CD4-positive, CD25-positive, alpha-beta regulatory T cell (primary cell): ENCODE data around the gene CDK10. TPM values are rescaled to one million over a fixed set of nuclear protein-coding genes. Genes with fewer than 3 reads are reported as not detected.

Source experiments
- ATAC-seq, 2 donors: fragments of 150-1000 bp; cut with Tn5 transposase; one replicate each; pipeline ENCODE4 v1.10.0; 2021; ENCODE audit warnings: low read depth in 2 of 2, moderate number of reproducible peaks in 2 of 2, moderate library complexity in 1 of 2
- DNase-seq, 3 donors: peaks; one replicate each; pipeline versions ENCODE4 v3.0.0 to v3.0.0-alpha.2; 2012 to 2022; ENCODE audit warnings: mixed read lengths in 1 of 3
- H3K27ac ChIP-seq: one replicate; pipeline ENCODE4 v1.7.0; 2013; ENCODE audit warnings: mild to moderate bottlenecking, low read length; ENCODE audit not compliant: insufficient read depth, poor library complexity, severe bottlenecking
- H3K27me3 ChIP-seq: one replicate; pipeline ENCODE4 v1.7.0; 2013; ENCODE audit warnings: low read length; ENCODE audit not compliant: control insufficient read depth, insufficient read depth
- H3K36me3 ChIP-seq: one replicate; pipeline ENCODE4 v1.7.0; 2013; ENCODE audit warnings: mild to moderate bottlenecking, low read length, moderate library complexity; ENCODE audit not compliant: control insufficient read depth, insufficient read depth
- H3K4me1 ChIP-seq: 2 replicates; pipeline ENCODE4 v1.7.0; 2013; ENCODE audit warnings: mild to moderate bottlenecking, low read length; ENCODE audit not compliant: insufficient read depth, control insufficient read depth, poor library complexity, severe bottlenecking
- H3K4me3 ChIP-seq: one replicate; pipeline ENCODE4 v1.7.0; 2013; ENCODE audit warnings: low read depth, mild to moderate bottlenecking, low read length, moderate library complexity
- H3K9me3 ChIP-seq, 2 experiments: 1 replicate in 1 of 2; 2 replicates in 1 of 2; pipeline ENCODE4 v1.7.0; 2013; ENCODE audit warnings: low read length in 2 of 2, mild to moderate bottlenecking in 1 of 2, moderate library complexity in 1 of 2; ENCODE audit not compliant: control insufficient read depth in 2 of 2
- H3K27ac Mint-ChIP-seq, 3 donors: one replicate each; pipeline ENCODE4 v1.8.0; 2020 to 2022; ENCODE audit warnings: mild to moderate bottlenecking in 3 of 3, mixed read lengths in 3 of 3, moderate library complexity in 2 of 3
- H3K27me3 Mint-ChIP-seq: one replicate; pipeline ENCODE4 v1.8.0; 2022; ENCODE audit warnings: mild to moderate bottlenecking, mixed read lengths
- H3K36me3 Mint-ChIP-seq: one replicate; pipeline ENCODE4 v1.8.0; 2020; ENCODE audit warnings: mixed read lengths
- H3K4me1 Mint-ChIP-seq, 4 donors: one replicate each; pipeline ENCODE4 v1.8.0; 2020 to 2022; ENCODE audit warnings: mixed read lengths in 4 of 4, mild to moderate bottlenecking in 1 of 4
- H3K4me3 Mint-ChIP-seq, 4 donors: one replicate each; pipeline ENCODE4 v1.8.0; 2020 to 2022; ENCODE audit warnings: mild to moderate bottlenecking in 4 of 4, mixed read lengths in 4 of 4, moderate library complexity in 3 of 4
- H3K9me3 Mint-ChIP-seq, 7 donors: one replicate each; pipeline ENCODE4 v1.8.0; 2020 to 2022; ENCODE audit warnings: mixed read lengths in 7 of 7, mild to moderate bottlenecking in 3 of 7, moderate library complexity in 2 of 7
- polyA plus RNA-seq, 4 donors: library from polyadenylated mRNA; unstranded; fragments of 300-500 nt; fragmentation: Illumina TruSeq; gene quantifications; one replicate each; pipeline ENCODE4 v1.2.3, GENCODE V29; 2021
- total RNA-seq: library from RNA; stranded (reverse); gene quantifications from one replicate; pipeline ENCODE4 v1.2.3, GENCODE V29; 2022

Gene CDK10
- total and polyA plus RNA-seq, 5 donors from 2014 or later, result 20.5 to 97.5 (median 24.4) TPM

GRCh38 chr16:89704281-89704680 lies 17.8 kb downstream of the CDK10 start:
- Mint-ChIP-seq H3K27ac (no peak overlapping the region), H3K4me1 (peaks cover 0 to 27% (median 14%) of the 10 kb centered on the region in 4 donors), H3K27me3 (no peaks in the 10 kb centered on the region), H3K9me3 (no peaks in the 10 kb centered on the region), H3K36me3 (no peaks in the 10 kb centered on the region), H3K4me3 (peak overlapping the region in 1 of 4 donors; percentile 83)
- Histone ChIP-seq H3K27ac (no peak overlapping the region), H3K9me3 (no peaks in the 10 kb centered on the region), H3K27me3 (no peaks in the 10 kb centered on the region), H3K4me3 (no peak overlapping the region), H3K4me1 (peaks cover 34% of the 10 kb centered on the region), H3K36me3 (no peaks in the 10 kb centered on the region)
- ATAC-seq (no peak), DNase-seq (no peak)

DNA sequence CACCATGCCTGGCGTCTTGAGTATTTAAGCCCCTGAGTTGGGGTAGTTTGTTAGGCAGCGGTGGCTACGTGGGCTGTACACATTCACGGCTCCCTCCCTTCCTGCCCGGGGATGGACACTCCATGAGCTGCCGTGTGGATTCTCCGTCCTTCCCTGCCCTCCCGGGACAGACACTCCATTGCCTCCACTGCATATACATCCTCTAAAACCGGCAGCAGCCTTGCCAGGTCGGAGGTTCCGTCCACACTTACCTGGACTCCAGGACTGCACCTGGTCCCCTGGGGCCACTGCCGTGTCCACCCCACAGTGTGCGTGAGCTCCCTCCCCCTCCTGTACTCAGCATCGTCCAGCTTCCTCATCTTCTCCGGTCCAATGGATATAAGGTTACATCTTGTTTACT lies 18.5 kb downstream of the CDK10 start:
- no peak for DNase-seq
- no peak for ATAC-seq
- no peaks in the 10 kb centered on the region for H3K27me3 ChIP-seq
- no peaks in the 10 kb centered on the region for H3K9me3 Mint-ChIP-seq
- H3K27ac Mint-ChIP-seq, result no peak overlapping the region
- H3K36me3 ChIP-seq, result no peaks in the 10 kb centered on the region
- H3K27me3 Mint-ChIP-seq, result no peaks in the 10 kb centered on the region
- H3K9me3 ChIP-seq, result no peaks in the 10 kb centered on the region
- peaks cover 29% of the 10 kb centered on the region for H3K4me1 ChIP-seq
- H3K4me3 ChIP-seq, result no peak overlapping the region
- no peak overlapping the region for H3K4me3 Mint-ChIP-seq
- H3K4me1 Mint-ChIP-seq, result peaks cover 0 to 23% (median 12%) of the 10 kb centered on the region in 4 donors
- no peak overlapping the region for H3K27ac ChIP-seq
- H3K36me3 Mint-ChIP-seq, result no peaks in the 10 kb centered on the region

GRCh38 chr16:89706518-89707260 lies 20.2 kb downstream of the CDK10 start:
- no peak for ATAC-seq
- peaks cover 0 to 23% (median 11%) of the 10 kb centered on the region in 4 donors for H3K4me1 Mint-ChIP-seq
- no peaks in the 10 kb centered on the region for H3K9me3 ChIP-seq
- H3K9me3 Mint-ChIP-seq, result no peaks in the 10 kb centered on the region
- no peaks in the 10 kb centered on the region for H3K27me3 ChIP-seq
- no peaks in the 10 kb centered on the region for H3K36me3 Mint-ChIP-seq
- no peaks in the 10 kb centered on the region for H3K27me3 Mint-ChIP-seq
- no peak overlapping the region for H3K27ac ChIP-seq
- H3K36me3 ChIP-seq, result no peaks in the 10 kb centered on the region
- H3K4me1 ChIP-seq, result peaks cover 18% of the 10 kb centered on the region
- no peak overlapping the region for H3K4me3 ChIP-seq
- H3K27ac Mint-ChIP-seq, result no peak overlapping the region
- DNase-seq, result no peak
- H3K4me3 Mint-ChIP-seq, result no peak overlapping the region

- Mint-ChIP-seq H3K4me1 (peaks cover 0 to 20% (median 7%) of the 10 kb centered on the region in 4 donors), H3K9me3 (no peaks in the 10 kb centered on the region), H3K36me3 (no peaks in the 10 kb centered on the region), H3K27me3 (no peaks in the 10 kb centered on the region), H3K4me3 (no peak overlapping the region), H3K27ac (no peak overlapping the region)
- ATAC-seq, result no peak
- Histone ChIP-seq H3K27ac (no peak overlapping the region), H3K9me3 (no peaks in the 10 kb centered on the region), H3K4me1 (peaks cover 20% of the 10 kb centered on the region), H3K36me3 (no peaks in the 10 kb centered on the region), H3K27me3 (no peaks in the 10 kb centered on the region), H3K4me3 (no peak overlapping the region)
- no peak for DNase-seq
Measured at GRCh38 chr16:89707695-89708094, 21.2 kb downstream of the CDK10 start.

GRCh38 chr16:89708481-89708931 lies 22.0 kb downstream of the CDK10 start:
- H3K4me3 ChIP-seq, result no peak overlapping the region
- H3K27me3 ChIP-seq, result no peaks in the 10 kb centered on the region
- DNase-seq (no peak), ATAC-seq (no peak)
- Mint-ChIP-seq H3K27me3 (no peaks in the 10 kb centered on the region), H3K36me3 (no peaks in the 10 kb centered on the region), H3K9me3 (no peaks in the 10 kb centered on the region), H3K4me1 (peaks cover 0 to 15% (median 5%) of the 10 kb centered on the region in 4 donors), H3K27ac (no peak overlapping the region), H3K4me3 (no peak overlapping the region)
- no peaks in the 10 kb centered on the region for H3K9me3 ChIP-seq
- no peak overlapping the region for H3K27ac ChIP-seq
- peaks cover 19% of the 10 kb centered on the region for H3K4me1 ChIP-seq
- H3K36me3 ChIP-seq, result no peaks in the 10 kb centered on the region

GRCh38 chr16:89709166-89709565 lies 22.7 kb downstream of the CDK10 start:
- Histone ChIP-seq H3K9me3 (no peaks in the 10 kb centered on the region), H3K27ac (no peak overlapping the region), H3K4me3 (no peak overlapping the region), H3K4me1 (peaks cover 19% of the 10 kb centered on the region), H3K27me3 (no peaks in the 10 kb centered on the region), H3K36me3 (no peaks in the 10 kb centered on the region)
- Mint-ChIP-seq H3K27me3 (no peaks in the 10 kb centered on the region), H3K4me3 (peak overlapping the region in 1 of 4 donors; percentile 15), H3K9me3 (no peaks in the 10 kb centered on the region), H3K4me1 (peaks cover 0 to 15% (median 5%) of the 10 kb centered on the region in 4 donors), H3K36me3 (no peaks in the 10 kb centered on the region), H3K27ac (no peak overlapping the region)
- DNase-seq (no peak), ATAC-seq (no peak)

DNA sequence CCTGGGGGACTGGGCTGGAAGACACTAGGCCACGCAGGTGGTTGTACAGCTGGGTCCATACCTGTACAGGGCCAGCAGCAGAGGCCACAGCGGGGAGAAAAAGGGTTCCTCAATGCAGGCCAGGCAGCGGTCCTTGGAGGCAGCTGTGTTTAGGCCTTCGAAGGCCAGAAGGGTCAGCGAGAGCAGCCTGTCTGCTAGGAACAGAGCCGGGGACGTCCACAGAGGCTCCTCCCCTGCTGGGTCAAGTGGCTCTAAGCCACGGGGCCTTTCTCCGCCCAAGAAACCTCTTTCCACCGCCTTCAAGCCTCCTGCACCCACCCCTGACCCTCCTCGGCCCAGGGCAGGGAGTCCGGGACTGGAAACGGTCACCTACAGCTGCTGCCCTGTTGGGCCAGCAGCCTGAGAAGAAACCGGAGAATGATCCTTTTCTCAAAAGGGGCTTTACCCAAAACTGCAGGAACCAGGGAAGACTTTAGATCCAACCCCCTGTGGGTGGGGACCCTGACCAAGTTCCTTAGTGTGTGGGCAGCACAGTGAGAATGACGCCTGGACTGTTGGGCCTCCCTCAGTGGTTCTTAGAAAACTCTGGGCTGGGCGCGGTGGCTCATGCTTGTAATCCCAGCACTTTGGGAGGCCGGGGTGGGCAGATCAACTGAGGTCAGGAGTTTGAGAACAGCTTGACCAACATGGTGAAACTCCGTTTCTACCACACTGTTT lies 23.4 kb downstream of the CDK10 start:
- no peak overlapping the region for H3K27ac ChIP-seq
- Mint-ChIP-seq H3K27ac (peak overlapping the region in 1 of 3 donors; percentile 56), H3K4me1 (peaks cover 0 to 16% (median 5%) of the 10 kb centered on the region in 4 donors), H3K27me3 (no peaks in the 10 kb centered on the region), H3K9me3 (no peaks in the 10 kb centered on the region), H3K4me3 (peak overlapping the region in 3 of 4 donors; percentile 47 to 75 (median 52)), H3K36me3 (peaks cover 2% of the 10 kb centered on the region)
- H3K36me3 ChIP-seq, result no peaks in the 10 kb centered on the region
- peaks cover 19% of the 10 kb centered on the region for H3K4me1 ChIP-seq
- H3K9me3 ChIP-seq, result no peaks in the 10 kb centered on the region
- H3K27me3 ChIP-seq, result no peaks in the 10 kb centered on the region
- DNase-seq (no peak), ATAC-seq (no peak)
- H3K4me3 ChIP-seq, result no peak overlapping the region
